Prostate gland (tissue), 2 donors: ENCODE measurements around the gene FGD5. TPM values are rescaled to one million over a fixed set of nuclear protein-coding genes. Genes with fewer than 3 reads are reported as not detected.

ENCODE experiments used
- DNase-seq: peaks from one replicate; pipeline ENCODE4 v3.0.0-alpha.2; 2019; ENCODE audit warnings: low spot score
- H3K27ac ChIP-seq, 2 donors: fragments of 200-600 bp; sonication (generic); 2 replicates each; pipeline ENCODE4 v1.5.1; 2017 to 2019
- H3K27me3 ChIP-seq: fragments of 200-600 bp; sonication (generic); replicated peaks from 2 replicates; pipeline ENCODE4 v1.5.1; 2019; ENCODE audit not compliant: insufficient read depth
- H3K36me3 ChIP-seq, 2 donors: fragments of 200-600 bp; sonication (generic); 1 replicate in 1 of 2; 2 replicates in 1 of 2; pipeline versions ENCODE4 v1.5.1 to v1.8.1; 2017 to 2019
- H3K4me1 ChIP-seq: fragments of 200-600 bp; sonication (generic); replicated peaks from 2 replicates; pipeline ENCODE4 v1.5.1; 2019
- H3K4me3 ChIP-seq, 2 donors: fragments of 200-600 bp; sonication (generic); 2 replicates each; pipeline ENCODE4 v1.5.1; 2017 to 2019
- H3K9me3 ChIP-seq: fragments of 200-600 bp; sonication (generic); 2 replicates; pipeline ENCODE4 v1.5.1; 2017
- CTCF ChIP-seq, 4 experiments: fragments of 200-600 bp in 2 of 4; fragments of 450-650 bp in 2 of 4; sonication (generic) in 2 of 4; IDR thresholded peaks; 1 replicate in 3 of 4; 2 replicates in 1 of 4; pipeline ENCODE4 v1.5.1; 2016 to 2019; ENCODE audit warnings: antibody characterized with exemption in 4 of 4, mild to moderate bottlenecking in 2 of 4, moderate library complexity in 2 of 4
- POLR2A ChIP-seq: fragments of 450-650 bp; IDR thresholded peaks from one replicate; pipeline ENCODE4 v1.6.1; 2016; ENCODE audit warnings: antibody characterized with exemption, mild to moderate bottlenecking
- POLR2AphosphoS5 ChIP-seq: sonication (generic); formaldehyde crosslinking; IDR thresholded peaks from one replicate; pipeline ENCODE4 v1.6.1; 2017; ENCODE audit warnings: antibody characterized with exemption
- WGBS: methylation state at CpG from one replicate; pipeline ENCODE4 v1.1.5; 2018; 5-methylcytosine and 5-hydroxymethylcytosine counted together
- intact Hi-C: fragments of 100-400 bp; cut with DNase I; formaldehyde crosslinking; loops from one replicate; pipeline ENCODE4 v1.14.2; 2022
- total RNA-seq, 2 donors: library from RNA; depleted of rRNA; stranded (reverse); fragments of >200 nt; gene quantifications; one replicate each; pipeline ENCODE4 v1.1.0, GENCODE V29; 2016

FGD5 gene
- total RNA-seq, 2 donors from 2014 or later = 4.5 to 15.8 TPM

GRCh38 chr3:14774431-14774830, 44.3 kb upstream of the FGD5 start:
- no peaks in the 10 kb centered on the region for H3K4me1 ChIP-seq
- no peaks in the 10 kb centered on the region for H3K36me3 ChIP-seq
- no peak overlapping the region for H3K4me3 ChIP-seq
- DNase-seq = no peak
- H3K27ac ChIP-seq = no peak overlapping the region
- intact Hi-C loops = no loop called here
- H3K27me3 ChIP-seq = no peaks in the 10 kb centered on the region
- TF ChIP-seq CTCF (IDR thresholded peaks at IDR 0.05) (no peak), POLR2AphosphoS5 (no peak), POLR2A (no peak)
- no peaks in the 10 kb centered on the region for H3K9me3 ChIP-seq
- WGBS = 72% methylated on average over 12 of the region's 12 CpGs

GRCh38 chr3:14775011-14775410, 43.8 kb upstream of the FGD5 start:
- no peaks in the 10 kb centered on the region for H3K36me3 ChIP-seq
- no peak overlapping the region for H3K4me3 ChIP-seq
- no peak for DNase-seq
- H3K27me3 ChIP-seq = no peaks in the 10 kb centered on the region
- no peaks in the 10 kb centered on the region for H3K9me3 ChIP-seq
- 96% methylated on average over 7 of the region's 7 CpGs for WGBS
- intact Hi-C loops = no loop called here
- TF ChIP-seq POLR2AphosphoS5 (no peak), POLR2A (no peak), CTCF (IDR thresholded peaks at IDR 0.05) (no peak)
- no peaks in the 10 kb centered on the region for H3K4me1 ChIP-seq
- no peak overlapping the region for H3K27ac ChIP-seq

GRCh38 chr3:14775563-14775962, 43.2 kb upstream of the FGD5 start:
- TF ChIP-seq CTCF (IDR thresholded peaks at IDR 0.05) = no peak
- TF ChIP-seq POLR2AphosphoS5 = no peak
- TF ChIP-seq POLR2A = no peak

GRCh38 chr3:14779069-14779685, 39.6 kb upstream of the FGD5 start:
- Histone ChIP-seq H3K4me3 (no peak overlapping the region), H3K36me3 (no peaks in the 10 kb centered on the region), H3K9me3 (no peaks in the 10 kb centered on the region), H3K27me3 (no peaks in the 10 kb centered on the region), H3K27ac (no peak overlapping the region), H3K4me1 (no peaks in the 10 kb centered on the region)
- TF ChIP-seq CTCF (IDR thresholded peaks at IDR 0.05) (no peak), POLR2AphosphoS5 (no peak), POLR2A (no peak)
- 92% methylated on average over 2 of the region's 2 CpGs for WGBS
- DNase-seq = no peak
- intact Hi-C loops = no loop called here

More at GRCh38 chr3:14775563-14775962, 43.2 kb upstream of the FGD5 start:
- Histone ChIP-seq H3K4me3 (no peak overlapping the region), H3K9me3 (no peaks in the 10 kb centered on the region), H3K27ac (no peak overlapping the region), H3K4me1 (no peaks in the 10 kb centered on the region), H3K27me3 (no peaks in the 10 kb centered on the region), H3K36me3 (no peaks in the 10 kb centered on the region)
- intact Hi-C loops = no loop called here
- WGBS = 90% methylated on average over 4 of the region's 4 CpGs
- no peak for DNase-seq

- no peak overlapping the region for H3K27ac ChIP-seq
- no peaks in the 10 kb centered on the region for H3K27me3 ChIP-seq
- intact Hi-C loops = loop anchor here (2.0 kb wide), 1 partner anchor 108 kb away; no protein-coding TSS in a partner anchor
- H3K4me1 ChIP-seq = no peaks in the 10 kb centered on the region
- no peaks in the 10 kb centered on the region for H3K36me3 ChIP-seq
- WGBS = 51% methylated on average over 12 of the region's 12 CpGs
- peak; percentile 27 for DNase-seq
- no peaks in the 10 kb centered on the region for H3K9me3 ChIP-seq
- H3K4me3 ChIP-seq = no peak overlapping the region
- TF ChIP-seq POLR2AphosphoS5 (no peak), CTCF (IDR thresholded peaks at IDR 0.05) (peak in 3 of 4 experiments; percentile 33 to 43 (median 42)), POLR2A (no peak)
Observed at GRCh38 chr3:14780927-14781507, 37.7 kb upstream of the FGD5 start.
